HEK293 (cell line): Measurements from ENCODE around the gene COMMD2.

ENCODE experiments used
- KLF16 ChIP-seq: fragments of 450-650 bp; formaldehyde crosslinking; IDR thresholded peaks from 2 replicates; pipeline ENCODE4 v1.5.1; 2017; ENCODE audit warnings: missing biosample characterization, missing genetic modification characterization
- ZBTB17 ChIP-seq: fragments of 450-650 bp; formaldehyde crosslinking; IDR thresholded peaks from 2 replicates; pipeline ENCODE4 v1.5.1; 2016; ENCODE audit warnings: missing biosample characterization, missing genetic modification characterization
- ZNF121 ChIP-seq: fragments of 450-650 bp; formaldehyde crosslinking; IDR thresholded peaks from 2 replicates; pipeline ENCODE4 v1.5.1; 2016; ENCODE audit warnings: missing biosample characterization, missing genetic modification characterization
- ZNF23 ChIP-seq: fragments of 450-650 bp; formaldehyde crosslinking; IDR thresholded peaks from 2 replicates; pipeline ENCODE4 v1.5.1; 2016; ENCODE audit warnings: missing biosample characterization, missing genetic modification characterization, borderline replicate concordance
- ZNF248 ChIP-seq: fragments of 450-650 bp; formaldehyde crosslinking; IDR thresholded peaks from 2 replicates; pipeline ENCODE4 v1.5.1; 2017; ENCODE audit warnings: missing biosample characterization, missing genetic modification characterization
- ZNF266 ChIP-seq: fragments of 450-650 bp; formaldehyde crosslinking; IDR thresholded peaks from 2 replicates; pipeline ENCODE4 v1.5.1; 2016; ENCODE audit warnings: missing biosample characterization, missing genetic modification characterization, low read depth
- ZNF433 ChIP-seq: fragments of 450-650 bp; formaldehyde crosslinking; IDR thresholded peaks from 2 replicates; pipeline ENCODE4 v1.5.1; 2016; ENCODE audit warnings: missing biosample characterization, missing genetic modification characterization, low read depth
- ZNF530 ChIP-seq: fragments of 450-650 bp; formaldehyde crosslinking; IDR thresholded peaks from 2 replicates; pipeline ENCODE4 v1.5.1; 2016; ENCODE audit warnings: low read depth, missing biosample characterization, missing genetic modification characterization
- TF ChIP-seq, protein P1 (sequence below): fragments of 450-650 bp; formaldehyde crosslinking; IDR thresholded peaks from 2 replicates; pipeline ENCODE4 v1.5.1; 2016; ENCODE audit warnings: missing biosample characterization, missing genetic modification characterization
- TF ChIP-seq, protein P2 (sequence below): fragments of 450-650 bp; formaldehyde crosslinking; optimal IDR thresholded peaks from 2 replicates; pipeline ENCODE3; 2016; ENCODE audit warnings: missing biosample characterization, mild to moderate bottlenecking, missing genetic modification characterization
- TF ChIP-seq, protein P3 (sequence below): fragments of 450-650 bp; formaldehyde crosslinking; IDR thresholded peaks from 2 replicates; pipeline ENCODE4 v1.5.1; 2016; ENCODE audit warnings: missing biosample characterization, missing genetic modification characterization

DNA sequence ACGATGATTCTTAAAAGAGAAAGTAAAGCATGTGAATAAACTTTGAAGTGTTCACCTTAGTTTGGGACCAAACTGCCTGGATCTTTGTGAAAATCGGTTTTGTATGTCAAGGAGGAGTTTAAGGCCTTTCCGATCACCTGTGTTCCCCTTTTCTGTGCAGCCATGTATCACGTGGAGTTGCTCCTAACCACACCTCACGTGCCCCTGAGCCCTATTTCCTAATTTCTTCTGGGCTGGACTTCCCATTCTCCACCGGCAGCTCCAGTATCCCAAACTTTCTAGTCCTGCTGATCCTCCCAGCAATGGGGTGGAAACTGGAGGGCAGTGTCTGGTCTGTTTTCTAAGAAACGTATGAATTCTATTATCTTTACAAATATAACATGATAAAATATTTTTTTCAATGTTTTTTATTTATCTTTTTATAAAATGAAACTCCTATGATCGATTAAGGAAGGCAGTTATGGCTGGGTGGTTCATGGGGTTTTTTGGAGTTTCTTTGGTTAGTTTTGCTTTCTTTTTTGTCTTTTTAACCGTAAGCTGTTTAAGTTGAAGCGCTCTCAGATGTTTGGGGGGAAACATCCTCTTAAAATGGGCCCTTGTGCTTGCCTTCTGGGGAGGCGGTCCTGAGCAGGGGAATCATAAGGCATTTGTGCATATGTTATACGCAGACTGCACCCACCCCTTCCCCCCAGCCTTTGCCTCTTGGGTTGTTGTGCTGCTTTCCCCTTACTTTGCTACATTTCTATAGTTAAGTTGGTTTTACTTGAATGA lies 50.9 kb downstream of the COMMD2 start:
- TF ChIP-seq ZNF23 (tag by site-specific recombination) (no peak), ZNF266 (no peak), ZNF433 (no peak), ZNF530 (no peak), ZNF248 (tag by site-specific recombination) (no peak), ZNF121 (no peak), ZBTB17 (no peak), KLF16 (tag by site-specific recombination) (no peak)
- TF ChIP-seq, protein P1, sequence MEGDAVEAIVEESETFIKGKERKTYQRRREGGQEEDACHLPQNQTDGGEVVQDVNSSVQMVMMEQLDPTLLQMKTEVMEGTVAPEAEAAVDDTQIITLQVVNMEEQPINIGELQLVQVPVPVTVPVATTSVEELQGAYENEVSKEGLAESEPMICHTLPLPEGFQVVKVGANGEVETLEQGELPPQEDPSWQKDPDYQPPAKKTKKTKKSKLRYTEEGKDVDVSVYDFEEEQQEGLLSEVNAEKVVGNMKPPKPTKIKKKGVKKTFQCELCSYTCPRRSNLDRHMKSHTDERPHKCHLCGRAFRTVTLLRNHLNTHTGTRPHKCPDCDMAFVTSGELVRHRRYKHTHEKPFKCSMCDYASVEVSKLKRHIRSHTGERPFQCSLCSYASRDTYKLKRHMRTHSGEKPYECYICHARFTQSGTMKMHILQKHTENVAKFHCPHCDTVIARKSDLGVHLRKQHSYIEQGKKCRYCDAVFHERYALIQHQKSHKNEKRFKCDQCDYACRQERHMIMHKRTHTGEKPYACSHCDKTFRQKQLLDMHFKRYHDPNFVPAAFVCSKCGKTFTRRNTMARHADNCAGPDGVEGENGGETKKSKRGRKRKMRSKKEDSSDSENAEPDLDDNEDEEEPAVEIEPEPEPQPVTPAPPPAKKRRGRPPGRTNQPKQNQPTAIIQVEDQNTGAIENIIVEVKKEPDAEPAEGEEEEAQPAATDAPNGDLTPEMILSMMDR (tag by site-specific recombination), result no peak
- TF ChIP-seq, protein P2, sequence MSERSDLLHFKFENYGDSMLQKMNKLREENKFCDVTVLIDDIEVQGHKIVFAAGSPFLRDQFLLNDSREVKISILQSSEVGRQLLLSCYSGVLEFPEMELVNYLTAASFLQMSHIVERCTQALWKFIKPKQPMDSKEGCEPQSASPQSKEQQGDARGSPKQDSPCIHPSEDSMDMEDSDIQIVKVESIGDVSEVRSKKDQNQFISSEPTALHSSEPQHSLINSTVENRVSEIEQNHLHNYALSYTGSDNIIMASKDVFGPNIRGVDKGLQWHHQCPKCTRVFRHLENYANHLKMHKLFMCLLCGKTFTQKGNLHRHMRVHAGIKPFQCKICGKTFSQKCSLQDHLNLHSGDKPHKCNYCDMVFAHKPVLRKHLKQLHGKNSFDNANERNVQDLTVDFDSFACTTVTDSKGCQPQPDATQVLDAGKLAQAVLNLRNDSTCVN (tag by site-specific recombination), result no peak
- TF ChIP-seq, protein P3, sequence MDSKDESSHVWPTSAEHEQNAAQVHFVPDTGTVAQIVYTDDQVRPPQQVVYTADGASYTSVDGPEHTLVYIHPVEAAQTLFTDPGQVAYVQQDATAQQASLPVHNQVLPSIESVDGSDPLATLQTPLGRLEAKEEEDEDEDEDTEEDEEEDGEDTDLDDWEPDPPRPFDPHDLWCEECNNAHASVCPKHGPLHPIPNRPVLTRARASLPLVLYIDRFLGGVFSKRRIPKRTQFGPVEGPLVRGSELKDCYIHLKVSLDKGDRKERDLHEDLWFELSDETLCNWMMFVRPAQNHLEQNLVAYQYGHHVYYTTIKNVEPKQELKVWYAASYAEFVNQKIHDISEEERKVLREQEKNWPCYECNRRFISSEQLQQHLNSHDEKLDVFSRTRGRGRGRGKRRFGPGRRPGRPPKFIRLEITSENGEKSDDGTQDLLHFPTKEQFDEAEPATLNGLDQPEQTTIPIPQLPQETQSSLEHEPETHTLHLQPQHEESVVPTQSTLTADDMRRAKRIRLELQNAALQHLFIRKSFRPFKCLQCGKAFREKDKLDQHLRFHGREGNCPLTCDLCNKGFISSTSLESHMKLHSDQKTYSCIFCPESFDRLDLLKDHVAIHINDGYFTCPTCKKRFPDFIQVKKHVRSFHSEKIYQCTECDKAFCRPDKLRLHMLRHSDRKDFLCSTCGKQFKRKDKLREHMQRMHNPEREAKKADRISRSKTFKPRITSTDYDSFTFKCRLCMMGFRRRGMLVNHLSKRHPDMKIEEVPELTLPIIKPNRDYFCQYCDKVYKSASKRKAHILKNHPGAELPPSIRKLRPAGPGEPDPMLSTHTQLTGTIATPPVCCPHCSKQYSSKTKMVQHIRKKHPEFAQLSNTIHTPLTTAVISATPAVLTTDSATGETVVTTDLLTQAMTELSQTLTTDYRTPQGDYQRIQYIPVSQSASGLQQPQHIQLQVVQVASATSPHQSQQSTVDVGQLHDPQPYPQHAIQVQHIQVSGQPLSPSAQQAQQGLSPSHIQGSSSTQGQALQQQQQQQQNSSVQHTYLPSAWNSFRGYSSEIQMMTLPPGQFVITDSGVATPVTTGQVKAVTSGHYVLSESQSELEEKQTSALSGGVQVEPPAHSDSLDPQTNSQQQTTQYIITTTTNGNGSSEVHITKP (tag by site-specific recombination), result no peak
